Spleen (tissue), 7 donors: ENCODE measurements around the gene NF2.

Experiments
- POLR2AphosphoS5 ChIP-seq, 3 donors: sonication (generic); formaldehyde crosslinking; IDR thresholded peaks; one replicate each; pipeline ENCODE4 v1.5.1; 2017; ENCODE audit warnings: antibody characterized with exemption in 3 of 3
- TF ChIP-seq, protein P1 (sequence below), 11 experiments: fragments of 200-600 bp in 7 of 11; fragments of 450-650 bp in 4 of 11; sonication (generic) in 4 of 11; IDR thresholded peaks in 8 of 11; conservative IDR thresholded peaks in 3 of 11; 1 replicate in 7 of 11; 2 replicates in 4 of 11; pipeline versions ENCODE4 v1.4.0 to v1.8.0; 2016 to 2021; ENCODE audit warnings: antibody characterized with exemption in 11 of 11, inconsistent platforms in 4 of 11, mild to moderate bottlenecking in 1 of 11
- donor health status: DM: no; HTN: no; CAD: no; lungs with moderate emphysema.
- donor health status: DM: no; HTN: no; CAD: no.
- donor health status: DM: no; HTN: no; CAD: no.

DNA sequence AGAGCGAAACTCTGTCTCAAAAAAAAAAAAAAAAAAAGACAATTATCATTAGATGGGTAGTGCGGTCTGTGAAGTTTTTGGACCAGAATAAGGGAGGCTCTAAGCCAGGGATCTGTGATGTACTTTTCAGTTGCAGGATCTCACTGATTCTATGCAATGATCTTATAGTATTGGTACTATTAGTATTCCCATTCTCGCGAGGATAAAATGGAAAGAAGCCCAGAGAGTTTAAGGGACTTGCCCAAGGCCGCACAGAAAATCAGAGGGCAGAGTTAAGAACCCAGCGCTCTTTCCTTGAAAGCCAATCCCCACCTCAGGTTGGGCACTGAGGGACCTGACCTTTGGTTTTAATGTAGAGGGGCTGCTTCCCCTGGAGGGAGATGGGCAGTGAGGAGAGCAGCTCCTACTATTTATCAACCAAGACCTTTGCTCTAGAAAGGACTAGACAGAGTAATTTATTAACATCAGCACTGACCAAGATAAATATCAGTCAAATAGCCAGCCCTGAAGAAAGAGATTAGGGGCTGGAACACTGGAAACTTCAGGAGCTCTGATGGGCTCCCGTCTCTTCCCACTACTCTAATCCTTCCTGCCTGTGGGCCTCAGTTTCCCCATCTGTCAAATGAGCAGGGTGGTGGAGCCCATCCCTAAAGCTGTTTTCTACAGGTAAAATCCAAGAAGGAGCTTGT, 28.5 kb upstream of the NF2 start:
- TF ChIP-seq, protein P1, sequence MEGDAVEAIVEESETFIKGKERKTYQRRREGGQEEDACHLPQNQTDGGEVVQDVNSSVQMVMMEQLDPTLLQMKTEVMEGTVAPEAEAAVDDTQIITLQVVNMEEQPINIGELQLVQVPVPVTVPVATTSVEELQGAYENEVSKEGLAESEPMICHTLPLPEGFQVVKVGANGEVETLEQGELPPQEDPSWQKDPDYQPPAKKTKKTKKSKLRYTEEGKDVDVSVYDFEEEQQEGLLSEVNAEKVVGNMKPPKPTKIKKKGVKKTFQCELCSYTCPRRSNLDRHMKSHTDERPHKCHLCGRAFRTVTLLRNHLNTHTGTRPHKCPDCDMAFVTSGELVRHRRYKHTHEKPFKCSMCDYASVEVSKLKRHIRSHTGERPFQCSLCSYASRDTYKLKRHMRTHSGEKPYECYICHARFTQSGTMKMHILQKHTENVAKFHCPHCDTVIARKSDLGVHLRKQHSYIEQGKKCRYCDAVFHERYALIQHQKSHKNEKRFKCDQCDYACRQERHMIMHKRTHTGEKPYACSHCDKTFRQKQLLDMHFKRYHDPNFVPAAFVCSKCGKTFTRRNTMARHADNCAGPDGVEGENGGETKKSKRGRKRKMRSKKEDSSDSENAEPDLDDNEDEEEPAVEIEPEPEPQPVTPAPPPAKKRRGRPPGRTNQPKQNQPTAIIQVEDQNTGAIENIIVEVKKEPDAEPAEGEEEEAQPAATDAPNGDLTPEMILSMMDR (IDR thresholded peaks at IDR 0.05 in 8 of 11, conservative IDR thresholded peaks at IDR 0.05 in 3 of 11): no peak
- TF ChIP-seq POLR2AphosphoS5 (IDR thresholded peaks at IDR 0.05): no peak
